Lower leg skin (tissue), 4 donors: ENCODE results near the gene SPATA13. TPM values are rescaled to one million over a fixed set of nuclear protein-coding genes. Genes with fewer than 3 reads are reported as not detected.

ENCODE experiments used
- DNase-seq, 2 donors: peaks; one replicate each; pipeline ENCODE4 v3.0.0-alpha.2; 2019; ENCODE audit warnings: low spot score in 2 of 2
- H3K4me3 ChIP-seq: fragments of 200-600 bp; sonication (generic); 2 replicates; pipeline ENCODE4 v1.5.1; 2017; ENCODE audit warnings: mild to moderate bottlenecking, low read depth; ENCODE audit not compliant: poor library complexity, severe bottlenecking
- CTCF ChIP-seq, 3 donors: fragments of 450-650 bp; IDR thresholded peaks; one replicate each; pipeline ENCODE4 v1.5.1; 2016; ENCODE audit warnings: antibody characterized with exemption in 3 of 3, mild to moderate bottlenecking in 3 of 3, moderate library complexity in 2 of 3
- POLR2A ChIP-seq, 2 donors: fragments of 450-650 bp; IDR thresholded peaks; one replicate each; pipeline ENCODE4 v1.6.1; 2016 to 2017; ENCODE audit warnings: antibody characterized with exemption in 2 of 2, mild to moderate bottlenecking in 1 of 2, moderate library complexity in 1 of 2
- WGBS, 2 donors: methylation state at CpG; one replicate each; pipeline ENCODE4 v1.1.5; 2018; 5-methylcytosine and 5-hydroxymethylcytosine counted together
- intact Hi-C: fragments of 100-400 bp; cut with DNase I; formaldehyde crosslinking; loops from one replicate; pipeline ENCODE4 v1.15.0; 2023; ENCODE audit warnings: low total_unique reads
- total RNA-seq, 4 donors: library from RNA; depleted of rRNA; stranded (reverse); fragments of >200 nt; gene quantifications; one replicate each; pipeline ENCODE4 v1.1.0, GENCODE V29; 2016

Gene SPATA13
- total RNA-seq, 4 donors from 2014 or later = 30.6 to 78.3 (median 46.2) TPM

- no peak for DNase-seq
- no peak overlapping the region for H3K4me3 ChIP-seq
- WGBS, 2 donors = 85 to 92% methylated on average over 6 of the region's 6 CpGs
- TF ChIP-seq POLR2A (IDR thresholded peaks at IDR 0.05) = no peak
- no peak for TF ChIP-seq CTCF (IDR thresholded peaks at IDR 0.05)
- intact Hi-C loops = no loop called here
Observed at GRCh38 chr13:24244802-24245201, 84.3 kb downstream of the SPATA13 start.

GRCh38 chr13:24247016-24247415 lies 86.5 kb downstream of the SPATA13 start:
- WGBS, 2 donors = 82 to 88% methylated on average over 5 of the region's 5 CpGs
- DNase-seq = no peak
- TF ChIP-seq CTCF (IDR thresholded peaks at IDR 0.05) (no peak), POLR2A (IDR thresholded peaks at IDR 0.05) (no peak)
- H3K4me3 ChIP-seq = no peak overlapping the region
- intact Hi-C loops = no loop called here

GRCh38 chr13:24249624-24250023 lies 89.1 kb downstream of the SPATA13 start:
- TF ChIP-seq POLR2A (IDR thresholded peaks at IDR 0.05) (no peak), CTCF (IDR thresholded peaks at IDR 0.05) (no peak)
- 92 to 96% methylated on average over 9 of the region's 9 CpGs for WGBS, 2 donors

DNA sequence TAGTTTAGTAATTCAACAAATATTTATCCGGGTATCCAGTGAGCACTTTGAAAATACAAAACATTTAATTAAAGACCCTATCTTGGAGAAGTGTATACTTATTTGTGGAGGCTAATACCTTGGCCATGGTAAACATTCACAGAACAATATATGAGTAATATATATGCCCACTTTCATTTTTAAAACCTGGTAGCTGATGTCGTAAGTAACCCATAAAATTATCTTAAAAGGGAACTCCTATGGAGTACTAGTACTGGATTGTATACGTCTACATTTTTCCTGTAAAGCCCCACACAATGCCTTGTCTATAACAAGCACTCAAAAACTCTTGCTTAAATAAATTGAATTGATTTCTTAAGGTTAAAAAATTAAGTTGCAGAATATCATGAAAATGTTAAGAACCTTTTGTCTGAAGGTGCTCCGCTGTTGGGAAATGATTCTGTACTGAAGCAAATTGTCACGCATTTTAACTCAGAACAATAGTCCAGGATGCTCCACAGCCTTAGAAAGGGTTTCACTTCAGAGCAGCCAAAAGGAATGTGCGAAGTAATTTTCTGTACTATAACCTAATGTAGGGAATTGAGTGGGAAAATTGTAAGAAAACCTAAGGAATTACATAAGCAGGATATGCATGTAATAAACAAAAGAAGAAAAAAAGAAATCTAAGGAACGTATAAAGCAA lies 90.0 kb downstream of the SPATA13 start:
- 78% methylated on average over 7 of the region's 7 CpGs for WGBS, 2 donors
- no peak for DNase-seq
- TF ChIP-seq CTCF (IDR thresholded peaks at IDR 0.05) = no peak
- TF ChIP-seq POLR2A (IDR thresholded peaks at IDR 0.05) = no peak
- no peak overlapping the region for H3K4me3 ChIP-seq
- intact Hi-C loops = no loop called here

More at GRCh38 chr13:24249624-24250023, 89.1 kb downstream of the SPATA13 start:
- H3K4me3 ChIP-seq = no peak overlapping the region
- intact Hi-C loops = no loop called here
- DNase-seq = no peak

DNA sequence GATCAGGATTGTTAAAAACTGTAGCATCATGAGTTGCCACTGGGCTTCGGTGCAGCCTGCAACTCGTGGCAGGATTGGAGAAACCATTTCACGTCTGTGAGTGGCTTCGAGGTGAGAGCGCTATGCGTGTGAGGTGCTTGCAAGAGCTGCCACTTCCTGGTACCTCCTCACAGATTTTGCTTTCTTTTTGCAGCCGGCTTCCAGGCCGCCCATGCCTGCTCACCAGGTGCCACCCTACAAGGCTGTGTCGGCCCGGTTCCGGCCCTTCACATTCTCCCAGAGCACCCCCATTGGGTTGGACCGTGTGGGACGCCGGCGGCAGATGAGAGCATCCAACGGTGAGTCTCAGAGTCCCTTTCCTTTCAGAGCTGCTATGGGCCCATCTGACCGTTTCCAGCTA lies 91.0 kb downstream of the SPATA13 start:
- no peak for DNase-seq
- WGBS, 2 donors = 86 to 91% methylated on average over 17 of the region's 17 CpGs
- no peak overlapping the region for H3K4me3 ChIP-seq
- no peak for TF ChIP-seq CTCF (IDR thresholded peaks at IDR 0.05)
- TF ChIP-seq POLR2A (IDR thresholded peaks at IDR 0.05) = no peak
- intact Hi-C loops = no loop called here

- no peak for DNase-seq
- intact Hi-C loops = no loop called here
- H3K4me3 ChIP-seq = no peak overlapping the region
- TF ChIP-seq POLR2A (IDR thresholded peaks at IDR 0.05) (no peak), CTCF (IDR thresholded peaks at IDR 0.05) (no peak)
- WGBS, 2 donors = 73 to 93% methylated on average over 6 of the region's 6 CpGs
Observed at GRCh38 chr13:24252136-24252535, 91.6 kb downstream of the SPATA13 start.
